T-helper 1 cell (primary cell): ENCODE results near the gene ILKAP.

ENCODE experiments used
- DNase-seq, 5 donors: peaks; one replicate each; pipeline ENCODE4 v3.0.0-alpha.2; 2012 to 2020

ILKAP gene

GRCh38 chr2:238149841-238150572 is 53.5 kb downstream of the ILKAP start:
- no peak for DNase-seq

- no peak for DNase-seq
Measured at GRCh38 chr2:238148981-238149380, 54.5 kb downstream of the ILKAP start.

GRCh38 chr2:238146884-238147544 is 56.5 kb downstream of the ILKAP start:
- DNase-seq: no peak

GRCh38 chr2:238145851-238146250 is 57.6 kb downstream of the ILKAP start:
- no peak for DNase-seq

GRCh38 chr2:238145046-238145445 is 58.4 kb downstream of the ILKAP start:
- no peak for DNase-seq

- DNase-seq: no peak
Measured at GRCh38 chr2:238144262-238144661, 59.2 kb downstream of the ILKAP start.

GRCh38 chr2:238143239-238143951 is 60.1 kb downstream of the ILKAP start:
- no peak for DNase-seq

GRCh38 chr2:238142382-238143205 is 60.9 kb downstream of the ILKAP start:
- no peak for DNase-seq

GRCh38 chr2:238141541-238142318 is 61.8 kb downstream of the ILKAP start:
- DNase-seq: no peak

GRCh38 chr2:238140721-238141540 is 62.6 kb downstream of the ILKAP start:
- no peak for DNase-seq

GRCh38 chr2:238140040-238140439 is 63.5 kb downstream of the ILKAP start:
- no peak for DNase-seq

- DNase-seq: no peak
Measured at GRCh38 chr2:238139196-238140039, 64.1 kb downstream of the ILKAP start.

- no peak for DNase-seq
Measured at GRCh38 chr2:238138331-238139195, 64.9 kb downstream of the ILKAP start, which contains the start of gene KLHL30. Gene KLHL30 (plus strand): TSS chr2:238138668. CDS start chr2:238140755, 2,087 bp downstream.

GRCh38 chr2:238137885-238138284 is 65.6 kb downstream of the ILKAP start:
- DNase-seq: no peak

- DNase-seq: no peak
Measured at GRCh38 chr2:238136820-238137537, 66.5 kb downstream of the ILKAP start.

- no peak for DNase-seq
Measured at GRCh38 chr2:238135601-238136150, 67.8 kb downstream of the ILKAP start.

- peak in 1 of 5 donors; percentile 2 for DNase-seq
Measured at GRCh38 chr2:238134393-238134785, 69.1 kb downstream of the ILKAP start.
